ENCODE results near the gene RTF2. TPM values are rescaled to one million over a fixed set of nuclear protein-coding genes. Genes with fewer than 3 reads are reported as not detected.

The RTF2 gene
- total and polyA plus RNA-seq, 7 donors = 47.6 to 84.6 (median 62.4) TPM

GRCh38 chr20:56445540-56445939 is 22.9 kb upstream of the RTF2 start:
- H3K4me3 ChIP-seq = no peak overlapping the region
- WGBS, 2 donors = 92 to 95% methylated on average over 16 of the region's 16 CpGs
- DNase-seq = peak; percentile 50
- H3K4me1 ChIP-seq = no peaks in the 10 kb centered on the region
- H3K27me3 ChIP-seq = no peaks in the 10 kb centered on the region
- TF ChIP-seq POLR2A (IDR thresholded peaks at IDR 0.05) (no peak), EP300 (IDR thresholded peaks at IDR 0.05) (no peak), POLR2AphosphoS5 (IDR thresholded peaks at IDR 0.05) (no peak)
- TF ChIP-seq, protein P1, sequence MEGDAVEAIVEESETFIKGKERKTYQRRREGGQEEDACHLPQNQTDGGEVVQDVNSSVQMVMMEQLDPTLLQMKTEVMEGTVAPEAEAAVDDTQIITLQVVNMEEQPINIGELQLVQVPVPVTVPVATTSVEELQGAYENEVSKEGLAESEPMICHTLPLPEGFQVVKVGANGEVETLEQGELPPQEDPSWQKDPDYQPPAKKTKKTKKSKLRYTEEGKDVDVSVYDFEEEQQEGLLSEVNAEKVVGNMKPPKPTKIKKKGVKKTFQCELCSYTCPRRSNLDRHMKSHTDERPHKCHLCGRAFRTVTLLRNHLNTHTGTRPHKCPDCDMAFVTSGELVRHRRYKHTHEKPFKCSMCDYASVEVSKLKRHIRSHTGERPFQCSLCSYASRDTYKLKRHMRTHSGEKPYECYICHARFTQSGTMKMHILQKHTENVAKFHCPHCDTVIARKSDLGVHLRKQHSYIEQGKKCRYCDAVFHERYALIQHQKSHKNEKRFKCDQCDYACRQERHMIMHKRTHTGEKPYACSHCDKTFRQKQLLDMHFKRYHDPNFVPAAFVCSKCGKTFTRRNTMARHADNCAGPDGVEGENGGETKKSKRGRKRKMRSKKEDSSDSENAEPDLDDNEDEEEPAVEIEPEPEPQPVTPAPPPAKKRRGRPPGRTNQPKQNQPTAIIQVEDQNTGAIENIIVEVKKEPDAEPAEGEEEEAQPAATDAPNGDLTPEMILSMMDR (IDR thresholded peaks at IDR 0.05) = no peak
- intact Hi-C loops (cut with DNase I) = no loop called here
- no peak overlapping the region for H3K27ac ChIP-seq
- H3K36me3 ChIP-seq = no peaks in the 10 kb centered on the region
- no peaks in the 10 kb centered on the region for H3K9me3 ChIP-seq

- Histone ChIP-seq H3K4me3 (no peak overlapping the region), H3K4me1 (no peaks in the 10 kb centered on the region), H3K36me3 (no peaks in the 10 kb centered on the region), H3K9me3 (no peaks in the 10 kb centered on the region), H3K27ac (no peak overlapping the region), H3K27me3 (no peaks in the 10 kb centered on the region)
- intact Hi-C loops (cut with DNase I) = no loop called here
- no peak for DNase-seq
- TF ChIP-seq POLR2A (IDR thresholded peaks at IDR 0.05) = no peak
- TF ChIP-seq POLR2AphosphoS5 (IDR thresholded peaks at IDR 0.05) = no peak
Observed at GRCh38 chr20:56447227-56447626, 21.2 kb upstream of the RTF2 start.

DNA sequence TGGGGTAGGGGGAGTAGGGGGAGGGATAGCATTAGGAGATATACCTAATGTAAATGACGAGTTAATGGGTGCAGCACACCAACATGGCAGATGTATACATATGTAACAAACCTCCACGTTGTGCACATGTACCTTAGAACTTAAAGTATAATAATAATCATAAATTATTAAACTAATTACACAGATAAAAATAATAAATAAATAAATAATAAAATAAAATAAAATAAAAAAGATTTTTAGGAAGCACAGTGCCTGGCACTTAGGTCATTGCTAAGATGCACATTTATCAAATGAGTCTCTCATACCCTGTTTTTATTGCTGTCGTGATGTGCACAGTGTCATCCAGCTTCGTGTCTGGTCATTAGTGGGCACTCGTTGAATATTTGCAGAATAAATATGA is 19.0 kb upstream of the RTF2 start:
- 87 to 91% methylated on average over 5 of the region's 5 CpGs for WGBS, 2 donors
- Histone ChIP-seq H3K4me1 (no peaks in the 10 kb centered on the region), H3K4me3 (no peak overlapping the region), H3K9me3 (no peaks in the 10 kb centered on the region), H3K36me3 (no peaks in the 10 kb centered on the region), H3K27me3 (no peaks in the 10 kb centered on the region), H3K27ac (no peak overlapping the region)
- intact Hi-C loops (cut with DNase I) = no loop called here
- TF ChIP-seq POLR2AphosphoS5 (IDR thresholded peaks at IDR 0.05) = no peak
- no peak for DNase-seq

GRCh38 chr20:56451056-56451765 is 17.2 kb upstream of the RTF2 start:
- Histone ChIP-seq H3K27ac (no peak overlapping the region), H3K27me3 (no peaks in the 10 kb centered on the region), H3K9me3 (no peaks in the 10 kb centered on the region), H3K4me3 (no peak overlapping the region), H3K36me3 (no peaks in the 10 kb centered on the region), H3K4me1 (no peaks in the 10 kb centered on the region)
- intact Hi-C loops (cut with DNase I) = no loop called here
- 77 to 86% methylated on average over 13 of the region's 13 CpGs for WGBS, 2 donors
- peak; percentile 46 for DNase-seq
- TF ChIP-seq POLR2AphosphoS5 (IDR thresholded peaks at IDR 0.05) (no peak), POLR2A (IDR thresholded peaks at IDR 0.05) (no peak), EP300 (IDR thresholded peaks at IDR 0.05) (no peak)
- TF ChIP-seq, protein P1 (IDR thresholded peaks at IDR 0.05) = no peak

- no peak overlapping the region for H3K27ac ChIP-seq
- H3K36me3 ChIP-seq = no peaks in the 10 kb centered on the region
- TF ChIP-seq POLR2AphosphoS5 (IDR thresholded peaks at IDR 0.05) (no peak), EP300 (IDR thresholded peaks at IDR 0.05) (no peak), POLR2A (IDR thresholded peaks at IDR 0.05) (no peak)
- TF ChIP-seq, protein P1 (IDR thresholded peaks at IDR 0.05) = no peak
- intact Hi-C loops (cut with DNase I) = no loop called here
- H3K4me1 ChIP-seq = no peaks in the 10 kb centered on the region
- no peak overlapping the region for H3K4me3 ChIP-seq
- no peaks in the 10 kb centered on the region for H3K9me3 ChIP-seq
- whole genome bisulfite sequencing, 2 donors = 64 to 69% methylated on average over 5 of the region's 5 CpGs
- DNase-seq = no peak
- no peaks in the 10 kb centered on the region for H3K27me3 ChIP-seq
Observed at GRCh38 chr20:56453352-56453751, 15.1 kb upstream of the RTF2 start.

GRCh38 chr20:56454754-56455153 is 13.7 kb upstream of the RTF2 start:
- TF ChIP-seq POLR2A (IDR thresholded peaks at IDR 0.05) = no peak
- TF ChIP-seq EP300 (IDR thresholded peaks at IDR 0.05) = no peak
- TF ChIP-seq, protein P1 (IDR thresholded peaks at IDR 0.05) = no peak
- TF ChIP-seq POLR2AphosphoS5 (IDR thresholded peaks at IDR 0.05) = no peak
- WGBS, 2 donors = 80 to 85% methylated on average over 7 of the region's 7 CpGs

More at GRCh38 chr20:56454754-56455153, 13.7 kb upstream of the RTF2 start:
- Histone ChIP-seq H3K9me3 (no peaks in the 10 kb centered on the region), H3K36me3 (no peaks in the 10 kb centered on the region), H3K4me1 (no peaks in the 10 kb centered on the region), H3K4me3 (no peak overlapping the region), H3K27ac (no peak overlapping the region), H3K27me3 (no peaks in the 10 kb centered on the region)
- no peak for DNase-seq
- intact Hi-C loops (cut with DNase I) = no loop called here

Measured in sigmoid colon (tissue), 7 donors.